Loucy (cell line): Measurements from ENCODE around the gene DBH.

Experiments
- H2AFZ ChIP-seq: fragments of 200-600 bp; sonication (generic); 2 replicates; pipeline ENCODE4 v1.6.0; 2016; ENCODE audit warnings: antibody characterized with exemption, mild to moderate bottlenecking, low read length, moderate library complexity
- H3F3A ChIP-seq: fragments of 200-600 bp; 2 replicates; pipeline ENCODE4 v1.6.0; 2016; ENCODE audit warnings: antibody characterized with exemption, low read depth, mild to moderate bottlenecking
- H3K27me3 ChIP-seq: fragments of 200-600 bp; sonication (generic); 2 replicates; pipeline ENCODE4 v1.6.1; 2014; ENCODE audit warnings: low read length, mild to moderate bottlenecking; ENCODE audit not compliant: insufficient read depth, poor library complexity, severe bottlenecking
- H3K36me3 ChIP-seq: fragments of 200-600 bp; sonication (generic); 2 replicates; pipeline ENCODE4 v1.6.1; 2016; ENCODE audit warnings: low read length; ENCODE audit not compliant: insufficient read depth
- H3K4me1 ChIP-seq: fragments of 200-600 bp; sonication (generic); 2 replicates; pipeline ENCODE4 v1.5.1; 2014; ENCODE audit warnings: low read length, mild to moderate bottlenecking; ENCODE audit not compliant: insufficient read depth, poor library complexity, severe bottlenecking
- H3K4me2 ChIP-seq: fragments of 200-600 bp; sonication (generic); 2 replicates; pipeline ENCODE4 v1.6.0; 2014; ENCODE audit warnings: antibody characterized with exemption, low read length, low read depth, mild to moderate bottlenecking; ENCODE audit not compliant: poor library complexity, severe bottlenecking
- H3K4me3 ChIP-seq: fragments of 200-600 bp; sonication (generic); 2 replicates; pipeline ENCODE4 v1.5.1; 2014; ENCODE audit warnings: low read length, mild to moderate bottlenecking, mixed read lengths; ENCODE audit not compliant: poor library complexity, severe bottlenecking
- H3K79me2 ChIP-seq: fragments of 200-600 bp; sonication (generic); 2 replicates; pipeline ENCODE4 v1.6.1; 2014; ENCODE audit warnings: low read length; ENCODE audit not compliant: insufficient read depth
- H3K9ac ChIP-seq: fragments of 200-600 bp; sonication (generic); 2 replicates; pipeline ENCODE4 v1.6.0; 2014; ENCODE audit warnings: mild to moderate bottlenecking, low read depth, low read length, moderate library complexity; ENCODE audit not compliant: poor library complexity, severe bottlenecking
- H3K9me2 ChIP-seq: fragments of 200-600 bp; sonication (generic); replicated peaks from 2 replicates; pipeline ENCODE4 v1.6.1; 2016; ENCODE audit warnings: low read depth, low read length, mixed read lengths
- H3K9me3 ChIP-seq: fragments of 200-600 bp; sonication (generic); 2 replicates; pipeline ENCODE4 v1.6.1; 2014; ENCODE audit warnings: mild to moderate bottlenecking, antibody characterized with exemption, low read length, low read depth; ENCODE audit not compliant: insufficient read depth
- H4K20me1 ChIP-seq: fragments of 200-600 bp; sonication (generic); 2 replicates; pipeline ENCODE4 v1.6.0; 2014; ENCODE audit warnings: antibody characterized with exemption, low read length, mild to moderate bottlenecking; ENCODE audit not compliant: insufficient read depth, poor library complexity, severe bottlenecking
- CTCF ChIP-seq: fragments of 200-600 bp; sonication (generic); conservative IDR thresholded peaks from 2 replicates; pipeline ENCODE4 v1.5.1; 2014; ENCODE audit warnings: mild to moderate bottlenecking, antibody characterized with exemption, low read length
- EZH2phosphoT487 ChIP-seq: fragments of 200-600 bp; IDR thresholded peaks from 2 replicates; pipeline ENCODE4 v1.6.1; 2018; ENCODE audit warnings: antibody characterized with exemption, mild to moderate bottlenecking, moderate library complexity, borderline replicate concordance

DBH gene

GRCh38 chr9:133703591-133704399 is 67.6 kb downstream of the DBH start:
- Histone ChIP-seq H3K4me3 (no peak overlapping the region), H3K9me2 (no peaks in the 10 kb centered on the region), H3K4me2 (no peak overlapping the region), H4K20me1 (no peaks in the 10 kb centered on the region), H2AFZ (no peak overlapping the region), H3K27me3 (no peaks in the 10 kb centered on the region), H3K9me3 (no peaks in the 10 kb centered on the region), H3K36me3 (no peaks in the 10 kb centered on the region), H3K4me1 (peaks cover 7% of the 10 kb centered on the region), H3K9ac (no peak overlapping the region), H3K79me2 (no peaks in the 10 kb centered on the region), H3F3A (no peaks in the 10 kb centered on the region)
- TF ChIP-seq EZH2phosphoT487 (no peak), CTCF (no peak)

GRCh38 chr9:133704711-133705181 is 68.6 kb downstream of the DBH start:
- Histone ChIP-seq H3K4me1 (peaks cover 7% of the 10 kb centered on the region), H3K36me3 (no peaks in the 10 kb centered on the region), H4K20me1 (no peaks in the 10 kb centered on the region), H3K9me3 (no peaks in the 10 kb centered on the region), H2AFZ (no peak overlapping the region), H3F3A (no peaks in the 10 kb centered on the region), H3K4me2 (no peak overlapping the region), H3K27me3 (no peaks in the 10 kb centered on the region), H3K4me3 (no peak overlapping the region), H3K9me2 (no peaks in the 10 kb centered on the region), H3K79me2 (no peaks in the 10 kb centered on the region), H3K9ac (no peak overlapping the region)
- no peak for TF ChIP-seq EZH2phosphoT487
- no peak for TF ChIP-seq CTCF

- H3K36me3 ChIP-seq = no peaks in the 10 kb centered on the region
- H3K9me2 ChIP-seq = no peaks in the 10 kb centered on the region
- peaks cover 5% of the 10 kb centered on the region for H3K4me1 ChIP-seq
These were observed 69.4 kb downstream of the DBH start for GRCh38 chr9:133705576-133705975.

More at GRCh38 chr9:133705576-133705975, 69.4 kb downstream of the DBH start:
- no peak overlapping the region for H3K4me3 ChIP-seq
- no peak overlapping the region for H3K9ac ChIP-seq
- H3K9me3 ChIP-seq = no peaks in the 10 kb centered on the region
- H2AFZ ChIP-seq = no peak overlapping the region
- H3K79me2 ChIP-seq = no peaks in the 10 kb centered on the region
- no peaks in the 10 kb centered on the region for H4K20me1 ChIP-seq
- no peak for TF ChIP-seq CTCF
- TF ChIP-seq EZH2phosphoT487 = no peak
- no peaks in the 10 kb centered on the region for H3K27me3 ChIP-seq
- H3F3A ChIP-seq = no peaks in the 10 kb centered on the region
- no peak overlapping the region for H3K4me2 ChIP-seq
